Nephron progenitor cell (in vitro differentiated cells): ENCODE data around the gene ICAM5.

Experiments used
- DNase-seq: peaks from one replicate; pipeline ENCODE4 v3.0.0; 2021
- H3K27ac Mint-ChIP-seq: 2 replicates; pipeline ENCODE4 v1.8.0; 2021; ENCODE audit warnings: mild to moderate bottlenecking, moderate library complexity, mixed read lengths
- H3K27me3 Mint-ChIP-seq: 2 replicates; pipeline ENCODE4 v1.8.0; 2021; ENCODE audit warnings: mild to moderate bottlenecking, low read depth, mixed read lengths; ENCODE audit not compliant: poor library complexity
- H3K36me3 Mint-ChIP-seq: 2 replicates; pipeline ENCODE4 v1.8.0; 2021; ENCODE audit warnings: low read depth, mixed read lengths
- H3K4me1 Mint-ChIP-seq: 2 replicates; pipeline ENCODE4 v1.8.0; 2021; ENCODE audit warnings: mixed read lengths
- H3K4me3 Mint-ChIP-seq: 2 replicates; pipeline ENCODE4 v1.8.0; 2021; ENCODE audit warnings: mild to moderate bottlenecking, moderate library complexity, mixed read lengths
- H3K9me3 Mint-ChIP-seq: 2 replicates; pipeline ENCODE4 v1.8.0; 2021; ENCODE audit warnings: mild to moderate bottlenecking, moderate library complexity, mixed read lengths
- TF ChIP-seq, protein P1 (sequence below): fragments of 200-600 bp; sonication (generic); IDR thresholded peaks from 2 replicates; pipeline ENCODE4 v1.5.0; 2021; ENCODE audit warnings: antibody characterized with exemption

ICAM5 gene

DNA sequence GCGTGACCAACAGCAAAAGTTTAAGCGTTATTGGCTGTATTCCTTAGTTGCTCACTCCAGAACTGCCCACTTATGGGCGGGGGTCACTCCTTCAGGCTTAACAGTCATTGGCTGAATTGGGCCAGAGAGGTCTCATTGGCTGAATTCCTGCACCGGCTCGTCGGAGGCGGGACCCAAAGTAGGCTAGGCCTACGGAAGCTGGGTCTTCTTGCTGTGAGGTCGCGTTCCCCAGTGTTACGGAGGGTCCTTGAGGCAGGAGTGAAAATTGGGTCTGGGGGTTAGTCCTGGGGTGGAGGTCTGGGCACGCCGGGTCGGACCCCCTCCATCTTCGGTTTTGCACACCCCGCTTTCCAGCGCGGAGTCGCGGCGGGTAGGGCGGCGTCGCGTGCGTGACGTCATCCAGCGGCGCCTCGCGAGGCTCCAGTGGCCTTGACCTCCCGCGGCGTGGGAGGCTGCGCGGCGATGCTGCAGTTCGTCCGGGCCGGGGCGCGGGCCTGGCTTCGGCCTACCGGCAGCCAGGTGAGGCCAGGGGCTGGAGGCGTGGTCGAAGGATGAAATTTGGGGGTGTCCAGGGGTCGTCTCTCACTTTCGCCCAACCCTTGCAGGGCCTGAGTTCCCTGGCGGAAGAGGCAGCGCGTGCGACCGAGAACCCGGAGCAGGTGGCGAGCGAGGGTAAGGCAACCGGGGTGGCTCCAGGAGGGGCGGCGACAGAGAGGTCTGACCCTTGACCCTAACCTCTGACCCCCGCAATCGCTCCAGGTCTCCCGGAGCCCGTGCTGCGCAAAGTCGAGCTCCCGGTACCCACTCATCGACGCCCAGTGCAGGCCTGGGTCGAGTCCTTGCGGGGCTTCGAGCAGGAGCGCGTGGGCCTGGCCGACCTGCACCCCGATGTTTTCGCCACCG, 37.7 kb upstream of the ICAM5 start, which contains the start of gene MRPL4:
Gene MRPL4, plus strand, starts transcription at position 423 of the 903 bp plus-strand sequence. Its CDS starts 40 bp downstream, at position 463.
- Mint-ChIP-seq H3K4me1 (peaks cover 22% of the 10 kb centered on the region), H3K9me3 (no peaks in the 10 kb centered on the region), H3K36me3 (peaks cover 26% of the 10 kb centered on the region), H3K4me3 (peak within 1 kb of the TSS; percentile 98), H3K27me3 (peaks cover 4% of the 10 kb centered on the region), H3K27ac (peak within 1 kb of the TSS; percentile 99)
- peak; percentile 95 for DNase-seq
- TF ChIP-seq, protein P1, sequence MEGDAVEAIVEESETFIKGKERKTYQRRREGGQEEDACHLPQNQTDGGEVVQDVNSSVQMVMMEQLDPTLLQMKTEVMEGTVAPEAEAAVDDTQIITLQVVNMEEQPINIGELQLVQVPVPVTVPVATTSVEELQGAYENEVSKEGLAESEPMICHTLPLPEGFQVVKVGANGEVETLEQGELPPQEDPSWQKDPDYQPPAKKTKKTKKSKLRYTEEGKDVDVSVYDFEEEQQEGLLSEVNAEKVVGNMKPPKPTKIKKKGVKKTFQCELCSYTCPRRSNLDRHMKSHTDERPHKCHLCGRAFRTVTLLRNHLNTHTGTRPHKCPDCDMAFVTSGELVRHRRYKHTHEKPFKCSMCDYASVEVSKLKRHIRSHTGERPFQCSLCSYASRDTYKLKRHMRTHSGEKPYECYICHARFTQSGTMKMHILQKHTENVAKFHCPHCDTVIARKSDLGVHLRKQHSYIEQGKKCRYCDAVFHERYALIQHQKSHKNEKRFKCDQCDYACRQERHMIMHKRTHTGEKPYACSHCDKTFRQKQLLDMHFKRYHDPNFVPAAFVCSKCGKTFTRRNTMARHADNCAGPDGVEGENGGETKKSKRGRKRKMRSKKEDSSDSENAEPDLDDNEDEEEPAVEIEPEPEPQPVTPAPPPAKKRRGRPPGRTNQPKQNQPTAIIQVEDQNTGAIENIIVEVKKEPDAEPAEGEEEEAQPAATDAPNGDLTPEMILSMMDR, result no peak

DNA sequence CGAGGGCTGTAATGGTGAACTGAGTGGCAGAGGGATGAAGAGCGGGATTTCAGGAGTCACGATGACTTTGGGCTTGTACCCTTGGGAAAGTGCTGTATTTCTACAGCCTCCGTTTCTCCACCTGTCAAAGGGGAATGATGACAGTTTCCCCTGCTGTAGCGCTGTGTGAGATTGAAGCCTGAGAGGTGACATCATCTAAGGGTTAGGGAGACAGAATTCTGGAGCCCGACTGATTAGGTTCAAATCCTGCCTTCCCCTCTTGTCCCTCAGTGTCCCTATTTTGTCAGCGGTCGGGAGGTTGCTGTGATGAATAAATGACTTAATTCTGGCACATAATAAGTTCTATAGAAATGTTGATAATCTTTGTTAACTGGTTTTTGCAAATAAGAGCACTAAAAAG, 37.0 kb upstream of the ICAM5 start:
- TF ChIP-seq, protein P1, result no peak
- peaks cover 32% of the 10 kb centered on the region for H3K36me3 Mint-ChIP-seq
- peaks cover 22% of the 10 kb centered on the region for H3K4me1 Mint-ChIP-seq
- no peak overlapping the region for H3K27ac Mint-ChIP-seq
- DNase-seq, result no peak
- peaks cover 4% of the 10 kb centered on the region for H3K27me3 Mint-ChIP-seq
- peak overlapping the region; percentile 98 for H3K4me3 Mint-ChIP-seq
- no peaks in the 10 kb centered on the region for H3K9me3 Mint-ChIP-seq

DNA sequence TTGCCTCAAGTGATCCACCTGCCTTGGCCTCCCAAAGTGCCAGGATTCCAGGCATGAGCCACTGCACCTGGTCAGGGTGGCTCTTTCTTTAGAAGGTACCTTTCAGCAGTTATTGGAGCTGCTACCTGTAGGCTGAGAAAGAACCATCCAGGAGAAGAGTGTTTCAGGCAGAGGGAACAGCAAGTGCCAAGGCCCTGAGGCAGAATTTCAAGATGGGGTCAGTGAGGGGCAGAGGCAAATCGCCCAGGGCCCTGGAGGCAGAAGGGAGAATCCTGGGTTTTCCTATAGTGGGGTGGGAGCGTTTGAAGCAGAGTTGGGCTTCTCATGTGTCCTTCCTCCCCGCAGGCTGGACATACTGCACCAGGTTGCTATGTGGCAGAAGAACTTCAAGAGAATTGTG, 35.5 kb upstream of the ICAM5 start:
- Mint-ChIP-seq H3K9me3 (no peaks in the 10 kb centered on the region), H3K27me3 (peaks cover 4% of the 10 kb centered on the region), H3K4me1 (peaks cover 22% of the 10 kb centered on the region), H3K4me3 (peak overlapping the region; percentile 72), H3K36me3 (peaks cover 38% of the 10 kb centered on the region), H3K27ac (no peak overlapping the region)
- TF ChIP-seq, protein P1, result no peak
- DNase-seq, result no peak

DNA sequence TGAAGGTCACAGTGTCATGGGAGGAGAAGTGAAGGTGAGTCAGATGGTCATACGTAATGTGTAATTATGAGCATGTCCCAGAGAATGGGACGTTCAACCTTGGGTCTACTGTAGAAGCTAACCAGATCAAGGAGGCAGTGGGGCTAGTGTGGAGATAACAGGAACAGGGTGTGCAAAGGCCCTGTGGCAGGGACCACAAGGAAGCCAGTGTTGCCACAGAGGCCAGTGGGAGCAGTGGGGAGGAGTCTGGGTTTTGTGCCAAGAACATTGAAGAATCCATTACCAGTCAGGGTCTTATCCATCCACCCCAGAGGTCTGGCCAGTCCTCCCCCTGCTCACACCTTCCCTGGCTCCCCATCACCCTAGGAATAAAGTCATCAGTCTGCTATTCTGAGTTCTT, 34.4 kb upstream of the ICAM5 start:
- H3K4me3 Mint-ChIP-seq, result no peak overlapping the region
- H3K27me3 Mint-ChIP-seq, result peaks cover 4% of the 10 kb centered on the region
- H3K4me1 Mint-ChIP-seq, result peaks cover 22% of the 10 kb centered on the region
- no peaks in the 10 kb centered on the region for H3K9me3 Mint-ChIP-seq
- no peak for DNase-seq
- no peak overlapping the region for H3K27ac Mint-ChIP-seq
- peaks cover 38% of the 10 kb centered on the region for H3K36me3 Mint-ChIP-seq
- TF ChIP-seq, protein P1, result no peak

DNA sequence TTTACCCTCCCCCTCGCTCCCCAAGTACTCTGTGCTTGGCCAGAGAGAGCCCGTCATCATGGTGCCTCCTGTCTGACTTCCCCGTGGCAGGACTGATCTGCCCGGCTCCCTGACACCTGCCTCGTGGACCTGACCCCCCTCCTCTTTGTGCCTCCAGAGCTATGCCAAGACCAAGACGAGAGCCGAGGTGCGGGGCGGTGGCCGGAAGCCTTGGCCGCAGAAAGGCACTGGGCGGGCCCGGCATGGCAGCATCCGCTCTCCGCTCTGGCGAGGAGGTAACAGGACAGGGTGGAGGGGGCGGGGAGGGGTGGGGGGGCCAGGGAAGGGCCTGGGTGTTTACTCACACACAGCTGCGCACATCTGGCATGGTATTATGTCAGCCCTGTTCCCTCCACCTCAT, 33.2 kb upstream of the ICAM5 start:
- Mint-ChIP-seq H3K36me3 (peaks cover 38% of the 10 kb centered on the region), H3K4me1 (peaks cover 21% of the 10 kb centered on the region), H3K27me3 (peaks cover 4% of the 10 kb centered on the region), H3K9me3 (no peaks in the 10 kb centered on the region), H3K4me3 (no peak overlapping the region), H3K27ac (no peak overlapping the region)
- TF ChIP-seq, protein P1, result no peak
- DNase-seq, result no peak
